CD8-positive, alpha-beta memory T cell (primary cell): ENCODE results near the gene BNC2. TPM values are rescaled to one million over a fixed set of nuclear protein-coding genes. Genes with fewer than 3 reads are reported as not detected.

Source experiments
- CTCF ChIA-PET: fragments of 350-600 bp; sonication (Branson Sonifier 250); formaldehyde crosslinking; loops from one replicate; lab custom pipeline; 2021; ENCODE audit warnings: antibody characterized with exemption; lab: Charles Lee
- POLR2A ChIA-PET: fragments of 350-600 bp; sonication (Branson Sonifier 250); formaldehyde crosslinking; loops from one replicate; lab custom pipeline; 2021; ENCODE audit warnings: antibody characterized with exemption; lab: Charles Lee
- DNase-seq, 5 donors: peaks; one replicate each; pipeline versions ENCODE4 v3.0.0 to v3.0.0-alpha.2; 2020 to 2022; ENCODE audit warnings: mixed read lengths in 1 of 5
- H3K27ac ChIP-seq: one replicate; pipeline ENCODE4 v1.7.0; 2013; ENCODE audit warnings: low read depth, mild to moderate bottlenecking, low read length, moderate library complexity
- H3K27me3 ChIP-seq: 2 replicates; pipeline ENCODE4 v1.7.0; 2013; ENCODE audit warnings: low read length, mild to moderate bottlenecking; ENCODE audit not compliant: insufficient read depth, poor library complexity, severe bottlenecking
- H3K36me3 ChIP-seq: 2 replicates; pipeline ENCODE4 v1.7.0; 2013; ENCODE audit warnings: mild to moderate bottlenecking, low read length, moderate library complexity; ENCODE audit not compliant: insufficient read depth
- H3K4me1 ChIP-seq: 2 replicates; pipeline ENCODE4 v1.7.0; 2013; ENCODE audit warnings: mild to moderate bottlenecking, low read length, moderate library complexity; ENCODE audit not compliant: insufficient read depth
- H3K4me3 ChIP-seq: 2 replicates; pipeline ENCODE4 v1.7.0; 2013; ENCODE audit warnings: mild to moderate bottlenecking, low read length
- H3K9me3 ChIP-seq: 2 replicates; pipeline ENCODE4 v1.7.0; 2013; ENCODE audit warnings: mild to moderate bottlenecking, low read length
- H3K27ac Mint-ChIP-seq, 8 donors: one replicate each; pipeline ENCODE4 v1.8.0; 2020 to 2021; ENCODE audit warnings: mixed read lengths in 8 of 8, mild to moderate bottlenecking in 6 of 8, inconsistent platforms in 3 of 8, moderate library complexity in 3 of 8
- H3K27me3 Mint-ChIP-seq, 2 donors: one replicate each; pipeline ENCODE4 v1.8.0; 2020 to 2021; ENCODE audit warnings: mixed read lengths in 2 of 2, mild to moderate bottlenecking in 1 of 2, moderate library complexity in 1 of 2
- H3K36me3 Mint-ChIP-seq, 3 donors: one replicate each; pipeline ENCODE4 v1.8.0; 2020 to 2021; ENCODE audit warnings: mixed read lengths in 3 of 3, inconsistent platforms in 1 of 3, mild to moderate bottlenecking in 1 of 3
- H3K4me1 Mint-ChIP-seq, 3 donors: one replicate each; pipeline ENCODE4 v1.8.0; 2020 to 2021; ENCODE audit warnings: mixed read lengths in 3 of 3, inconsistent platforms in 1 of 3, mild to moderate bottlenecking in 1 of 3
- H3K4me3 Mint-ChIP-seq, 7 donors: one replicate each; pipeline ENCODE4 v1.8.0; 2020 to 2021; ENCODE audit warnings: mixed read lengths in 7 of 7, mild to moderate bottlenecking in 6 of 7, moderate library complexity in 4 of 7, inconsistent platforms in 2 of 7
- H3K9me3 Mint-ChIP-seq, 5 donors: one replicate each; pipeline ENCODE4 v1.8.0; 2020 to 2022; ENCODE audit warnings: mixed read lengths in 5 of 5, mild to moderate bottlenecking in 3 of 5, moderate library complexity in 2 of 5, inconsistent platforms in 1 of 5
- polyA plus RNA-seq: library from polyadenylated mRNA; unstranded; fragments of 300-500 nt; fragmentation: Illumina TruSeq; gene quantifications from one replicate; pipeline ENCODE4 v1.2.3, GENCODE V29; 2021
- total RNA-seq, 2 experiments: library from RNA; stranded (reverse); gene quantifications; one replicate each; pipeline ENCODE4 v1.2.3, GENCODE V29; 2021

BNC2 gene
- total and polyA plus RNA-seq, 3 experiments from 2014 or later: 0.18 TPM; not detected in 2

DNA sequence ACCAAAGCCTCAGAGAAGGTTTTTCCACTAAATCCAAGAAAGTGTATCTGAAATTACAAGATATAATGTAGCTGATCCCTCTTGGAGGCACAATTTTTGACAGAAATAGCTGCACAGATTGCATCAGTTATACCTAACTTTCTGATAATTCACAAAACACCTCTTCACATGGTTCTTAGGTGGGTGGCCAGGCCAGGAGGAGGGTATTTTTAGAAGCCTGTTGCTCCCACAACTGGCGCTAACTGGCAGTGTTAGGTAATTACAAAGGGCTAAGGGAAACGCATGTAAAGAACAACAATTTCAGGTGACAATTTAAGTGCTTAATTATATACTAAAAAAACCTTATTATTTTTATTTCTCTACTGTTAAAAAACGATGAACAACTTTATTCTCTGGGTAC, 247.9 kb downstream of the BNC2 start:
- ChIA-PET POLR2A (no interaction called here), CTCF (no interaction called here)
- H3K4me3 ChIP-seq: no peak overlapping the region

DNA sequence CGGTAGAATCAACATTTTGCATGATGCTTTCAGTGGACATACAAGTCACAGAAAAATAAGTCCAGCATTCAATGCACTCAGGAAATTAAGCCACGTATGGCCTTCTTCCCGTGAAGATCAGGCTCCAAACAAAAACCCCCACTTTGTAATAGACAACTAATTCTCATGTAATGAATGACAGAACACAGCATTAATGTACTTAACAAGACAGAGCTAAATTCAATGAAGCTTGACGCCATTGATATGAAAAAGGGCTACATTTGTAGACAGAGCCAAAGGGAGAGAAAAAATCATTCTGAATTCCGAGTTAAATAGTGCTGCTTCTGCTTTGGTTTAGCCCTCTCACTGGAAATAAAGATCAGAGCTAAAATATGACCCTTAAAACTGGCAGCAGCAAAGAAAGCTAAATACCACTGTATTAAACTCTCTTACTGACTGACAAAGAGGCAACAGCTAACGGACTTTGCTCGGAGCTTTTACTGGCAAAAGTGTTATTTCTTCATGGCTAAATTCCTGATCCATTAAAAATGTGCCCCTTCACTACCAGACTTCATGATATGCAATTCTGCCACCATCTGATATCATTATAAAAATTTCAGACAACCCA, 250.5 kb downstream of the BNC2 start:
- Histone ChIP-seq H3K36me3 (no peaks in the 10 kb centered on the region), H3K27me3 (no peaks in the 10 kb centered on the region), H3K4me1 (no peaks in the 10 kb centered on the region), H3K4me3 (no peak overlapping the region), H3K9me3 (no peaks in the 10 kb centered on the region), H3K27ac (no peak overlapping the region)
- CTCF ChIA-PET: no interaction called here
- no peaks in the 10 kb centered on the region for H3K4me1 Mint-ChIP-seq
- DNase-seq: no peak
- no peaks in the 10 kb centered on the region for H3K27me3 Mint-ChIP-seq
- H3K27ac Mint-ChIP-seq: no peak overlapping the region
- peaks cover 0 to 10% (median 7%) of the 10 kb centered on the region in 5 donors for H3K9me3 Mint-ChIP-seq
- no peak overlapping the region for H3K4me3 Mint-ChIP-seq
- POLR2A ChIA-PET: no interaction called here
- H3K36me3 Mint-ChIP-seq: no peaks in the 10 kb centered on the region

More for the DNA sequence above, 247.9 kb downstream of the BNC2 start:
- Histone ChIP-seq H3K27ac (no peak overlapping the region), H3K4me1 (no peaks in the 10 kb centered on the region), H3K27me3 (no peaks in the 10 kb centered on the region), H3K9me3 (no peaks in the 10 kb centered on the region), H3K36me3 (no peaks in the 10 kb centered on the region)
- H3K4me3 Mint-ChIP-seq: no peak overlapping the region
- no peak overlapping the region for H3K27ac Mint-ChIP-seq
- no peaks in the 10 kb centered on the region for H3K27me3 Mint-ChIP-seq
- H3K4me1 Mint-ChIP-seq: no peaks in the 10 kb centered on the region
- H3K36me3 Mint-ChIP-seq: no peaks in the 10 kb centered on the region
- no peak for DNase-seq
- peaks cover 0 to 13% (median 4%) of the 10 kb centered on the region in 5 donors for H3K9me3 Mint-ChIP-seq

DNA sequence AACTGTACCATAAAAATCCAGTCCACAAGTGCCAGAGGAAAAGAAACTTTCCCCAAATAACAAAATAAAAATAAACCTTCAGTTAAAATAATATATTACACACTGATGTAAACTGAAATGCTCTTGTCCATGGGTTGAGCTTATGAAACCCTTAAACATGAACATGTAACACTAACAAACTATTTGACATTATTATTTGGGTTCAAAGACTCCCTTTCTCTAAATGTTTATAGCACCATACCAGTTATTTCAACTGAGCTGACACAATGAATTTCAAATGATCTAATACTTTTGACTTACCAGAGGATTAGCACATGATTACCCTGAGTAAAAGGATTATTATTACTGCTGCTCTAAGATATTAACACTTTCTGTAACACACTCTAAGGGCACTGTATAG, 251.1 kb downstream of the BNC2 start:
- Histone ChIP-seq H3K4me1 (no peaks in the 10 kb centered on the region), H3K27me3 (no peaks in the 10 kb centered on the region), H3K36me3 (no peaks in the 10 kb centered on the region), H3K9me3 (no peaks in the 10 kb centered on the region), H3K27ac (no peak overlapping the region), H3K4me3 (no peak overlapping the region)
- Mint-ChIP-seq H3K36me3 (no peaks in the 10 kb centered on the region), H3K27me3 (no peaks in the 10 kb centered on the region), H3K4me1 (no peaks in the 10 kb centered on the region), H3K27ac (no peak overlapping the region), H3K9me3 (peaks cover 0 to 8% (median 4%) of the 10 kb centered on the region in 5 donors), H3K4me3 (no peak overlapping the region)
- CTCF ChIA-PET: no interaction called here
- POLR2A ChIA-PET: no interaction called here
- no peak for DNase-seq

DNA sequence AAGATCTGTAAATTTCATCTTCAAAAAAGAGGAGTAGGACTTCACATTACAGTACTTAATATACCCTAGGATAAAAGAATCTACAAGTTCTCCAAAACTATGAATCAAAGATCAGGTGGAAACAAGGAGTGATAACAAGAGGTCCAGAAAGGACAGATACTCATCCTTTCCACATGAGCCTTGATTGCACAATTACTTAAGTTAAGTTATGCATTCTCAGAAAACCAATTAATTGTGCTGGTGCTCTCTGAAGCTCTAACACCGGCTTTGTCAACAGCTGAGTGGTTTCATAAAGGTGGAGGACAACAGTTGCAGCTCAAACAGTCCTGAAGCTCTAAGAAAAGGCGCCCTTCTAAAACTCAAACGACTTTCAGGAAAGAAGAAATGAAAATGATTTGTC, 251.9 kb downstream of the BNC2 start:
- H3K27ac Mint-ChIP-seq: no peak overlapping the region
- POLR2A ChIA-PET: no interaction called here

DNA sequence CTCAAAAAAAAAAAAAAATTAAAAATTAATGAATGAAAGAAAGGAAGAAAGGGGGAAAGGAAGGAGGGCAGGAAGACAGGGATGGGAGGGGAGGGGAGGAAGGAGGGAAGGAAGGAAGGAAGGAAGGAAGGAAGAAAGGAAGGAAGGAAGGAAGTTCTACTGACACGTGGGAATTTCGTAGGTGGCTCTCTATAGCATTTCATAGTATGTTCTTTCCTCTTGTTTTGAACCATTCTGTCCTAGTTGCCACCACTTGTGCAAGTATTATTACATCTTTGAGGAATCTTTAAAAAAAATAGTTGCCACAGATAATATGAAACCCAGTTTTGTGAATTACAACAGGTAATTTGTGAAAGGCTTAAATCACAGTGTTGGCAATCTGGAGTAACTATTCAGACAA, 253.8 kb downstream of the BNC2 start:
- CTCF ChIA-PET: no interaction called here

More for the DNA sequence above, 251.9 kb downstream of the BNC2 start:
- Histone ChIP-seq H3K4me1 (no peaks in the 10 kb centered on the region), H3K27me3 (no peaks in the 10 kb centered on the region), H3K36me3 (no peaks in the 10 kb centered on the region), H3K4me3 (no peak overlapping the region), H3K27ac (no peak overlapping the region), H3K9me3 (no peaks in the 10 kb centered on the region)
- CTCF ChIA-PET: no interaction called here
- H3K27me3 Mint-ChIP-seq: no peaks in the 10 kb centered on the region
- H3K36me3 Mint-ChIP-seq: no peaks in the 10 kb centered on the region
- peaks cover 3 to 11% (median 8%) of the 10 kb centered on the region in 5 donors for H3K9me3 Mint-ChIP-seq
- H3K4me3 Mint-ChIP-seq: no peak overlapping the region
- H3K4me1 Mint-ChIP-seq: no peaks in the 10 kb centered on the region
- DNase-seq: no peak

DNA sequence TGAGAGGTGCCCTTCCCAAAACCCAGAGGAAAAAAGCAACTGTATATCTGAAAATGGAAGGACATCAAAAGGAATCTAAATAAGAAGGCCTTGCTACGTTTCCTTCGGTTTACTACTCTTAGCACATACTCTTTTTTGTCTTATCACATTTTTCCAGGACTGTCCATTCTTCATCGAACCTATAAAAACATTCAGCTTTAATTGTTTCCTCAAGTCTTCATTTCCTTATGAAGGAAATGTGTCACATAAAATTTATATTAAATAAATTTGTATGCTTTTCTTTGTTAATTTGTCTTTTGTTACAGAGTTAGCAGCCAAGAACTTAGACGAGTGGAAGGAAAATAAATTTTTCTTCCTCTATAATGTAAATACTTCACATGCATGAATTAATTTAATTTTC, 255.0 kb downstream of the BNC2 start:
- H3K4me3 Mint-ChIP-seq: no peak overlapping the region
- Histone ChIP-seq H3K27ac (no peak overlapping the region), H3K4me1 (no peaks in the 10 kb centered on the region), H3K9me3 (no peaks in the 10 kb centered on the region), H3K36me3 (no peaks in the 10 kb centered on the region), H3K4me3 (no peak overlapping the region), H3K27me3 (no peaks in the 10 kb centered on the region)
- no peaks in the 10 kb centered on the region for H3K4me1 Mint-ChIP-seq
- ChIA-PET POLR2A (no interaction called here), CTCF (no interaction called here)
- peaks cover 2 to 28% (median 10%) of the 10 kb centered on the region in 5 donors for H3K9me3 Mint-ChIP-seq
- no peak for DNase-seq
- no peak overlapping the region for H3K27ac Mint-ChIP-seq
- H3K36me3 Mint-ChIP-seq: no peaks in the 10 kb centered on the region
- no peaks in the 10 kb centered on the region for H3K27me3 Mint-ChIP-seq

More for the DNA sequence above, 253.8 kb downstream of the BNC2 start:
- Mint-ChIP-seq H3K36me3 (no peaks in the 10 kb centered on the region), H3K9me3 (peaks cover 2 to 24% (median 10%) of the 10 kb centered on the region in 5 donors), H3K27ac (no peak overlapping the region), H3K27me3 (no peaks in the 10 kb centered on the region), H3K4me1 (no peaks in the 10 kb centered on the region), H3K4me3 (no peak overlapping the region)
- H3K36me3 ChIP-seq: no peaks in the 10 kb centered on the region
- POLR2A ChIA-PET: no interaction called here
- H3K4me3 ChIP-seq: no peak overlapping the region
- no peak for DNase-seq
- H3K4me1 ChIP-seq: no peaks in the 10 kb centered on the region
- no peak overlapping the region for H3K27ac ChIP-seq
- H3K9me3 ChIP-seq: no peaks in the 10 kb centered on the region
- H3K27me3 ChIP-seq: no peaks in the 10 kb centered on the region

DNA sequence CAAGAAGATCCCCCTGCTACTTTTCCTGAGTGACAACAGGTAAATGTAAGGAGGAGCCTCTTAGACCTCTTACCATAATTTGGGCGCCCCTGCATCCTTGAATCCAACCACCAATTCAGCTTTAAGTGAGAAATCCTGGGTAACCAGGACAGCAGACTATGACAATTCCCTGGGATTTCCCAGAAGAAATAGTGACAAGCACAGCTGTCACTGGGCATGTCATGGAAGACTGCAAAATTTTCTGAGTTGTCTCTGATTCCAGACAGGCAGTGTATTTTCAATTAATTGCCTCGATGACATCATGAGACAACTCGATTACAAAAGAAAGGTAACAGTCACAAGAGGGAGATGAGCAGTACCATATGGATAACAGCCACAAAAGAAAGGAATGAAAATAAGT, 256.9 kb downstream of the BNC2 start:
- Histone ChIP-seq H3K4me1 (no peaks in the 10 kb centered on the region), H3K36me3 (no peaks in the 10 kb centered on the region), H3K27me3 (no peaks in the 10 kb centered on the region), H3K9me3 (no peaks in the 10 kb centered on the region), H3K27ac (no peak overlapping the region), H3K4me3 (no peak overlapping the region)
- H3K4me1 Mint-ChIP-seq: no peaks in the 10 kb centered on the region
- ChIA-PET CTCF (no interaction called here), POLR2A (no interaction called here)
- H3K9me3 Mint-ChIP-seq: peaks cover 2 to 32% (median 10%) of the 10 kb centered on the region in 5 donors
- no peak overlapping the region for H3K4me3 Mint-ChIP-seq
- no peaks in the 10 kb centered on the region for H3K27me3 Mint-ChIP-seq
- no peak for DNase-seq
- no peak overlapping the region for H3K27ac Mint-ChIP-seq
- H3K36me3 Mint-ChIP-seq: no peaks in the 10 kb centered on the region

DNA sequence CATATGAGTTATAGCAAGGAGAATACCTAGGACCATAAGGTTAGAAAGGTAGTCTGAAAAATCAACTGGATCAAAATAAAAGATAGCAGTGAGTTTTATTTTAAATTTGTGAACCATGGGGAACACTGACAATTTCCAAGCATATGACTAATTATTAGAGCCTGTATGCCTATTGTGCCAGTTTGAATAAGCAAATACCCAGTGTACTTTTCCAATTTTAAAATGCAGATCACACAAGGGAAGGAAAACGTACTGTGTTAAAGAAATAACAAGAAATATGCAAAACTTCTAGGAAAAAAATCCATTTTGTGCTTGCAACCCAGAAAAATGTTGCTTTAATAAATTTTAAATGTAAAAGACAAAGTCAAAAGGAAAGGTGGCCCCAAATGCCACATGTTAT, 257.4 kb downstream of the BNC2 start:
- H3K27ac Mint-ChIP-seq: no peak overlapping the region
- no peaks in the 10 kb centered on the region for H3K36me3 ChIP-seq
- no peaks in the 10 kb centered on the region for H3K27me3 ChIP-seq
- H3K4me3 Mint-ChIP-seq: no peak overlapping the region
- H3K36me3 Mint-ChIP-seq: no peaks in the 10 kb centered on the region
- H3K27ac ChIP-seq: no peak overlapping the region
- no peaks in the 10 kb centered on the region for H3K27me3 Mint-ChIP-seq
- no peaks in the 10 kb centered on the region for H3K9me3 ChIP-seq
- no peak for DNase-seq
- H3K4me1 Mint-ChIP-seq: no peaks in the 10 kb centered on the region
- POLR2A ChIA-PET: no interaction called here
- H3K9me3 Mint-ChIP-seq: peaks cover 2 to 33% (median 7%) of the 10 kb centered on the region in 5 donors
- no peak overlapping the region for H3K4me3 ChIP-seq
- CTCF ChIA-PET: no interaction called here
- no peaks in the 10 kb centered on the region for H3K4me1 ChIP-seq
